ENCODE measurements around the gene PSENEN. TPM values are rescaled to one million over a fixed set of nuclear protein-coding genes. Genes with fewer than 3 reads are reported as not detected.
A peak's percentile ranks its signal among the peaks of the same experiment; 100 is the strongest.

PSENEN gene
- polyA plus RNA-seq, 3 donors: 61.5 to 77.1 (median 68.9) TPM

DNA sequence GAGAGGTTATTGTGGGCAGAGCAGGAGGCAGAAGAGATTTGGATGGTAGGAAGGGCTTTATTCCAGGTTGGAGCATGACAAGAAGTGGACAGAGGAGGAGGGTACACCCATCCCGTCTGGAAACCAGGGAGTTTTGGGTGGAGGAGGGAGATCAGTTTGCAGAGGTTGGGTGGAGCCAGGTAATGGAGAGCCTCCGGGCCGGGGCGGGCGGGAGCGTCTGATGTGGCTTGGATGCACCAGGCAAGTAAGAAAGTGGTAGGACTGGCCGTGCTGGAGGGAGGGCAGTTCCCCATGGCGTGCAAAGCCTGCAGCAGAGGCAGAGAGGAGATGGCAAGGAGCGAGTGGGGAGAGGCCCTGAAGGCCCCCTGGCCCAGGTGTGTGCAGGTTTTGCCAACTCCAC, 14.1 kb upstream of the PSENEN start:
- no peak for DNase-seq

DNA sequence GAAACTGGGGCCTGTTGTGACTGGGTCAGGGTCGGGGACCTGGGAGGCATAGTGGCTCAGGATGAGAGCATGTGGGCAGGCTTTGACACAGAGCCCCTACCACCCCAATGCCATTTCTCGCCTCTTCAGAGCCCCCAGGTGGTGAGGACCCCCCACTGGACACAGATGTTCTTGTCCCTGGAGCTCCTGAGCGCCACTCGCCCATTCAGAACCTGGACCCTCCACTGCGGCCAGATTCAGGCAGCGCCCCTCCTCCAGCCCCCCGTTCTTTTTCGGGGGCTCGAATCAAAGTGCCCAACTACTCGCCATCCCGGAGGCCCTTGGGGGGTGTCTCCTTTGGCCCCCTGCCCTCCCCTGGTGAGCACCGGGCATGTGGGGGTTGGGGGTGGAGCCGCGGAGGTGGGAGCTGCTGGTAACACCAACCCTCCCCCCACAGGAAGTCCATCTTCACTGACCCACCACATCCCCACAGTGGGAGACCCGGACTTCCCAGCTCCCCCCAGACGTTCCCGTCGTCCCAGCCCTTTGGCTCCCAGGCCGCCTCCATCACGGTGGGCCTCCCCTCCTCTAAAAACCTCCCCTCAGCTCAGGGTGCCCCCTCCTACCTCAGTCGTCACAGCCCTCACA, 13.6 kb upstream of the PSENEN start:
- DNase-seq: no peak

DNA sequence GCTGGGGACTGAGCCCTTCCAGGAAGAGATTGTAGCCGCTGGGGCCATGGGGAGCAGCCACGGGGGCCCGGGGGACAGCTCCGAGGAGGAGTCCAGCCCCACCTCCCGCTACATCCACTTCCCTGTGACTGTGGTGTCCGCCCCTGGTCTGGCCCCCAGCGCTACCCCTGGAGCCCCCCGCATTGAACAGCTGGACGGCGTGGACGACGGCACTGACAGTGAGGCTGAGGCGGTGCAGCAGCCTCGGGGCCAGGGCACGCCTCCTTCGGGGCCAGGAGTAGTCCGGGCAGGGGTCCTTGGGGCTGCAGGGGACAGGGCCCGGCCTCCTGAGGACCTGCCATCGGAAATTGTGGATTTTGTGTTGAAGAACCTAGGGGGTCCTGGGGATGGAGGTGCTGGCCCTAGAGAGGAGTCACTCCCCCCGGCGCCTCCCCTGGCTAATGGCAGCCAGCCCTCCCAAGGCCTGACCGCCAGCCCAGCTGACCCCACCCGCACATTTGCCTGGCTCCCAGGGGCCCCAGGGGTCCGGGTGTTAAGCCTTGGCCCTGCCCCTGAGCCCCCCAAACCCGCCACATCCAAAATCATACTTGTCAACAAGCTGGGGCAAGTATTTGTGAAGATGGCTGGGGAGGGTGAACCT, 12.8 kb upstream of the PSENEN start:
- DNase-seq: no peak

DNA sequence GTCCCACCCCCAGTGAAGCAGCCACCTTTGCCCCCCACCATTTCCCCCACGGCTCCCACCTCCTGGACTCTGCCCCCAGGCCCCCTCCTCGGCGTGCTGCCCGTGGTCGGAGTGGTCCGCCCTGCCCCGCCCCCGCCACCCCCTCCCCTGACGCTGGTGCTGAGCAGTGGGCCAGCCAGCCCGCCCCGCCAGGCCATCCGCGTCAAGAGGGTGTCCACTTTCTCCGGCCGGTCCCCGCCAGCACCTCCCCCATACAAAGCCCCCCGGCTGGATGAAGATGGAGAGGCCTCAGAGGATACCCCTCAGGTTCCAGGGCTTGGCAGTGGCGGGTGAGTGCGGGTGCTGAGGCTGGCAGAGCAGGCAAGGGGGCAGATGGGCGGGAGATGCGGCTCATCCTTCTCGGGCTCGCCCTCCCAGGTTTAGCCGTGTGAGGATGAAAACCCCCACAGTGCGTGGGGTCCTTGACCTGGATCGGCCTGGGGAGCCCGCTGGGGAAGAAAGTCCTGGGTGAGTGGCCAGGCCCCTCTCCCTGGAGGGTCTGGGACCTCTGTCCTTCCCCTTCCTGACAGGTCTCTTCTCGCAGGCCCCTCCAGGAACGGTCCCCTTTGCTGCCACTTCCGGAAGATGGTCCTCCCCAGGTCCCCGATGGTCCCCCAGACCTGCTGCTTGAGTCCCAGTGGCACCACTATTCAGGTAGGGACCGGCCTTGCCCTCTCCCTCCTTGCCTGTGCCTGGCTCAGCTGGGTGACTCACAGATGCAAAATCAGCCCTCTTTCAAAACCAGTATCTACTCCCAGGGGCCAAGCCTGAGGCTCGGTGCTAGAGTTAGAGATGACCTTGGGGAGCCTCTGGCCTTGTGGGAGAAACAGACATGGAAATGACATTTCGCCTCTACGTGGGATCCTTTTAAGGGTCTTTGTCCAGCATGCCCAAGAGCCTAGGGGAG, 12.0 kb upstream of the PSENEN start:
- DNase-seq: no peak

DNA sequence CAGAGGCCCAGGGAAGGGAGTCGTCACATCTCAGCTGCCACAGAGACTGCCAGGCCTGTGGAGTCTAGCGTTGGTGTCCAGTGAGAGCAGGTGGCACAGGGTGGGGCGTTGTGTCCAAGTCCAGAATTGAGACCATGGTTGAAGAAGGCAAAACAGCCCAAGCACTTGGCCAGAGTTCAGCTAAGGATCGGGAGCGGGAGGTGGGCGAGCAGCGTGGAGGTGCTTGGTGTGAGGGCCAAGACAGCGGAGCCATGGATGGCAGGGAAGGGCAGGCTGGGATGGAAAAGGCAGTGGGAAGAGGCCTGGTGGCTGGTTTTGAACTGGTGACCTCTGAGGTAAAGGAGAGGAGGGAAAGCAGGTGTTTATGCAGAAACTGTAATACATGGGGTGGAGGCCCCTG, 11.2 kb upstream of the PSENEN start:
- DNase-seq: no peak

DNA sequence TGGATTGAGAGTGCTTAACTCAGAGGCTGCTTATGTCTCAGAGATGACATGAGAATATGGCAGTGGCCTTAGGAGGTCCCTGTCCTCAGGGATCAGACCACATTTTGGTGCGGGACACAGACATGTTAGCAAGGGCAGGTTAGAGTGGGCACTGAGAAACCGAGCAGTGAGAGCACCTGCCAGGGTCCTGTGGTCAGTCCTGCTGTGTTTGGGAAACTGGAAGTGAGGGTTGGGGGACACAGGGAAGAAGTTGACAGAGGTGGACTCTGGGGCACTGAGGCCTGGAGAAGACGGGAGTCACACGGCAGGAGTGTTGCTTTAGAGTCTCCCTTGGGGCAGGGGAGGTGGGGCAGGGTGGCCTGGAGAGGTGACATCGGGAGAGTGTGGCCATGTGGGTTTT, 10.6 kb upstream of the PSENEN start:
- no peak for DNase-seq

DNA sequence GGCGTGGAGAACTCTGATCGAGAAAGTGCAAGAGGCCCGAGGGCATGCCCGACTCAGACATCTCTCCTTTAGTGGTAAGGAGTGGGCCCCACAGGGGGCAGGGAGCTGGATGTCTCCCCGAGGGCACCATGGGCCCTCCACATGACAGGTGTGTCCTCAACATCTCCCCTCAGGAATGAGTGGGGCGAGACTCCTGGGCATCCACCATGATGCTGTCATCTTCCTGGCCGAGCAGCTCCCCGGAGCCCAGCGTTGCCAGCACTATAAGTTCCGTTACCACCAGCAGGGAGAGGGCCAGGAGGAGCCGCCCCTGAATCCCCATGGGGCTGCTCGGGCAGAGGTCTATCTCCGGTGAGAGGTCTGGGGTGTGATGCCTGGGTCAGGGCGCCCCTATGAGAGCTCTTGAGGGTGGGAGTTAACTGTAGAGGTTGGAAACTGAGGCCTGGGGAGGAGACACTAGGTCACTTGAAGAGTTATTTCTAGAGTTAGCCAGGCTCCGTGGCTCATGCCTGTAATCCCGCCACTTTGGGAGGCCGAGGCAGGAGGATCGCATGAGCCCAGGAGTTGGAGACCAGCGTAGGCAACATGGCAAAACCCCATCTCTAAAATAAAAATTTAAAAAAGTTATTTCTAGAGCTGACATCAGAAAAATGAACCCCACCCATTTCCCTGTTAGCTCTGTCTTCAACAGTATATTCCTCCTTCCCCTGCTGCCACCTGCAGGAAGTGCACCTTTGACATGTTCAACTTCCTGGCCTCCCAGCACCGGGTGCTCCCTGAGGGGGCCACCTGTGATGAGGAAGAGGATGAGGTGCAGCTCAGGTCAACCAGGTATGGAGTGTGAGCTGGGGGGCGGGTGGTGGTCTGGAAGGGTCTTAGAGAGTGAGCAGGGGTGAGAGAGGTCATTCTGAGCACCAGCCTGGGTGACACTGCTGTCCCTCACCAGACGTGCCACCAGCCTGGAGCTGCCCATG, 8.3 kb upstream of the PSENEN start:
- DNase-seq: no peak

DNA sequence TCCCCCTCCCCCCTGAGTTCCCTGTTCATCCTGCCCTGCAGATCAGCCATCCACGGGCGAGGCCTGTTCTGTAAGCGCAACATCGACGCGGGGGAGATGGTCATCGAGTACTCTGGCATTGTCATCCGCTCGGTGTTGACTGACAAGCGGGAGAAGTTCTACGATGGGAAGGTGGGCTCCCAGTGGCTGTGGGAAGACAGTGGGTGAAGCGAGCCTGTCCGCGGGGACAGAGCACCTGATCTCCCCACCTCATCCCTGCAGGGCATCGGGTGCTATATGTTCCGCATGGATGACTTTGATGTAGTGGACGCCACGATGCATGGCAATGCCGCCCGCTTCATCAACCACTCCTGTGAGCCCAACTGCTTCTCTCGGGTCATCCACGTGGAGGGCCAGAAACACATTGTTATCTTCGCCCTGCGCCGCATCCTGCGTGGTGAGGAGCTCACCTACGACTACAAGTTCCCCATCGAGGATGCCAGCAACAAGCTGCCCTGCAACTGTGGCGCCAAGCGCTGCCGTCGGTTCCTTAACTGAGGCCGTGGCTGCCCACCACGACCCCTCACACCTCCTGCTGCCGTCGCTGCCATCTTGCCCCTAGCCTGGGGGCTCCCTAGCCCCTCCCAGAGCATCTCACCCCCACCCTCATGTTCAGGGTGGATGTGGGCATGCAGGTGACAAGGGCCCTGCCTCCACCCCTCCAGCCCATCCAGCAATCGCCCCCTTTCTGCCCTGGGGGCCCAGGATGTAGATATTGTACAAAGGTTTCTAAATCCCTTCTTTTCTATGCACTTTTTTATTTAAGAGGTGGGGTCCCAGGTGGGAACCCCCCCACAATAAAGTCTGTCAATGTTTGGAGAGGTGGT, 7.2 kb upstream of the PSENEN start:
- no peak for DNase-seq

DNA sequence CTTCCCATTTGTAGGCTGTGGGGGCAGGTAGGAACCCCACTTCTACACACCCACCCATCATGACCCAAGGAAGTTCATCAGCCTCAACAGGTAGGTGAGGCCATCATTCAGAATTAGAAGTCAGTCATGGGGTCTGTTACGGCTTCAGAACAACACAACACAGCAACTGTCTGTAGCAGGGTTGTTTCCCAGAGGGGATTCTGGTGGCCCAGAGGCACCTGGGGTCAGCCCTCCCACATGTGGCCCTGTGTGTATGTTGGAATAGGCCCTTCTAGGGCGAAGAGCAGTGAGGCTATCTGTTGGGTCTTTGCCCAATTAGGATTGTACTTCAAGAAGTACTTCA, 6.6 kb upstream of the PSENEN start:
- no peak for DNase-seq

DNA sequence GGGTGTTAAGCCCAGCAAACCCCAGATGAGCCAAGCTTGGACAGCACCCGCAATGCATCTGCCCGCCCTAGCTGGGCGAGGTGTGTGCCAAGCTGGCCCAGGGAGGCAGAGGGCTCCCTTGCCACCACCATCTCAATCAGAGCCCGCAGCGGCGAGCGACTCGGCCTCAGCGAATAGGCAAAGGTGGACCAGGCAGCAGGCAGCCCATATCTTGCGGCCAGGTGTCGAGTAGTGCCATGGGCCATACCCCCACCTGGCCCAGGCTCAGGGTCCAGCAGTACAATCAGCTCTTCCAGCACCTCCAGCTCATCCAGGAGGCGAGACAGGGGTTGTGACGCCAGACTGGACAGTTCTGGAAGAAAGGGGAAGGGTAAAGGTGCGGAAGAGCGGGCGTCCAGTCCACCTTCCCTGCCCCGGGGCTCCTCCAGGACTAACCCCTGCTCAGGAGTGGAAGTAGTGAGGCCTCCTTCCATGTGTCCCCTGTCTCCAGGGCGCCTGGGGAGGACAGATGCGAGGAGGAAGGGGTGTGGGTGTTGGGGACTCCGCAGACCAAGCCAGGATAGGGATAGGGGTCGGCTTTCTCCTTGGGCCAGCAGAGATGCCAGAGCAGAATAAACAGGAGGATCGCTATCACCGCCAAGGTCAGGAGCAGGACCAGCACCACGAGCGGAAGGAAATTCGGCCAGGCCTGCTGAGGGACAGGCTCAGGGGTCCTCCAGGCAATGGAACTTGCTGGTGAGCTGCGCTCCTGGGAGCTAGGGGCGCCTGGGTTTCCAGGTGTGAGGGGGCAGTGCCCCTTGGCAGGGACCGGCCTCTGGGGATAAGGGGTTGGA, 6.0 kb upstream of the PSENEN start:
- DNase-seq: no peak

DNA sequence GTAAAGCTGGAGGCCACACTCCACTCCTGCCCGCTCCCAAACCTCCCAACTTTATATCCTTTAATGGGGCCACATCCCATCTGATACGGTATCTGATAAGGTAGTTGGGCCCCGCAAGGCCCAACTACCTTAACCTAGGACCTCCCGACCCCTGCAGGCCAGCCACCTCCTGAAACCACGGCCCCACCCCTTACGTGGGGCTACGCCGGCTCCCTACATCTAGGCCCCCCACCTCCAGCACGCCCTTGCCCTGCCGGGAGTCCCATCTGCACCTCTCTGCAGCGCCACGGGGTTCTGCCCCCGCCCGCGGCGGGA, 5.4 kb upstream of the PSENEN start:
- DNase-seq: no peak

DNA sequence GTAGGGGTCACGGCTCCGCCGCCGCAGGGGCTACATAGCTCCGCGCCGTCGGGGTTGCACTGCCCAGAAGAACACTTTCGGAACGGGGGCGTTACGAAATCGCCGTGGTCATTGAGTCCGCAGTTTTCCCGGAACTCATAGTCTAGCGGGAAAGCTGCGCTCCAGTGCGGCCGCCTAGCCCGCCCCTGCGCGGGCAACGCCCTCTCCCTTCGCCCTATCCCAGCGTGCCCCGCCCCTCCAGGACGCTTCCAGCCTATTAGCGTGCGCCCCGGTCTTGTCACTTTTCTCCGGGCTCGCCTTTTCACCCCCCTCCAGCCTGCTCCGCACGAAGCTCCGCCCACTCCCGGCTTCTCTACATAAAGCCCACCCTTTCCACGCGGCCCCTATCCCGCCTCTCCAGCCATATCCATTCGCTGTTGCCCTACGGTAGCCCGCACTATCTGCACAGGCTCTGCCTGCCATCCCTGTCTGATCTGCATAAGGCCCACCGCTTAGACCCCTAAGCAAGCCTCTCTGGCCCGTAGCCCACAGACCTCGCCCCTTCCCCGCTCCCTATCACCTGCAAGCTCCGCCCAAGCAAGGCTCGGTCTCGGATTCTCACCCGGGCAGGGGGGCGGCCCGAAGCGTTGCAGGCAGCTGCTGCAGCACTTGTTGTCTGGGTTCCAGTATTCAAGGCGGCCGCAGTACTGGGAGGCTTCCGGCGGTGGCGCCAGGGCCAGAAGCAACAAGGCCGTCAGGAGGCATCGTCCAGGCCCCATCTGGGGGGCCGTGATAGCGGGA, 4.8 kb upstream of the PSENEN start:
- peak; percentile 98 for DNase-seq

DNA sequence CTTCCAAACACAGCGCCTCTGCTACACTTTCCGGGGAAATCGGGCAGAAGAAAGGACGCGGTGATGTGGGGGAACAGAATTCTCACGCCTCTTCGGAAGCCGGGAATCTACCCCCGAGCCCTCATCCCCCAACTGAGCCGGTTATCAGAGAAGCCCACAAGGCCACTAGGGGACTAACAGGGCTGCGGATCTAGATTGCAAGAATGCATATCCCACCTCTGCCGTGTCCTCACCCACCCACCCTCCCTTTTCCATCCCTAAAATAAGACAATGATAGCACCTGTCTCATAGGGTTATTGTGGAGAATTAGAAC, 4.3 kb upstream of the PSENEN start:
- no peak for DNase-seq

DNA sequence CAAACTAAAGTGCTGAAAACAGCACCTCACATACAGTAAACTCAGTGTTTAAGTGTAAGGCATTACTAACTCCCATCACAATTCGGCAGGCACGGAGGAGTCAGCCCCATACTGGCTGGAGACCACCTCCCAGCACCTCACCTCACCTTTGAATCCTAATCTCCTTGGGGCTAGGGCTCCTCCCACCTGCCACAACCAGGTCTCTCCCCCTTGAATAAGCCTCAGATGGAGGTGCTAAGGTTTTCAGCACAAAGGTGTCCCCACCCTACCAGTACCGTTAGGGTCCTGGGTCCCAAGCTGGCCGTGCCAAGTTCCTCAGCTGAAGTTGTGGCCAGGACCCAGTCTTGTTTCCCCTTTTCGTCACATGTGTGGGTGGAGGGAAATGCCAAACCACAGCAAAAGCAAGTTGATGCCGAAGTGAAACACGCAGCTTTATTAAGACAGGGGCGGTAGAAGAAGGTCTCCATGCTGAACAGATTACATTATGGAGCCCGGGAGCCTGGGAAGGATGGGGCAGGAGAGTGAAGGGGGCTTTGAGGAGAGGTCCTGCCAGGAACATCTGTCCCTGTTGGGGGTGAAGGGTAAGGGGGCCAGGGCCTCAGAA, 3.2 kb upstream of the PSENEN start, which contains the start of gene IGFLR1:
Gene IGFLR1 (minus strand): TSS at position 332 of the 604 bp plus-strand sequence. CDS start 1,272 bp downstream, outside the sequence.
- DNase-seq: no peak

DNA sequence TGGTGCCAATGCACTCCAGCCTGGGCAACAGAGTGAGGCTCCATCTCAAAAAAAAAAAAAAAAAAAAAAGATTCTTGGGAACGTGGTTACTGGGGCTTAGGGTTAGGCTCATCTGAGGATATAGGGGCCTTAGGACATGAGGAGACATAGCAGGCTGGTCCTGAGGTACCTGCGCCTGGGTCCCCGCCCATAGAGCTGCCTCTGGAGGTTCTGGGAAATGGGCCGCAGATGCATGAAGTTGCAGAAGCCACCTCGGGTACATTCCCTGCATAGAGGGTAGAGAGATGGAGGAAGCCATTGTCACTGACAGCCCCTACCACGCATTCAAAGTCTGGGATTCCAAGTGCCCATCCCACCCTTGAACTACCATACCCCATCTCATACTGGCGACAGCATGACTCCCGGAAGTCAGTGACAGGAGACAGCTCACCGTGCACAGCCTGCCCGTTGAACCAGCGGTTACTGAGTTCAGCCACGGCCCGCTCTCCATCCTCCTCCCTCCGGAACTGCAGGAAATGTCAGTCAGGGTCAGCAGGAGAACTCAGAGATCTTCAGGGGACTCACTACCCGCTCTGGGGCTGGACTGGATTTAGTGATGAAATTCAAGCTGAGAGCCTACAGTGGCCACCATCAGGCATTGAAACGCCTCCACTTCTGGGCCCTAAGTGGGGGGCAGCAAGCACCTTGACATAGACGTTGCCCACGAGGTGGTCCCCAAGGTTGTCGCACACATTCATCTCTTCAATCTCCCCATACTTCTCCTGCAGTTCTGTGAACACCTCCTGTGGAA, 1.6 kb upstream of the PSENEN start:
- no peak for DNase-seq

DNA sequence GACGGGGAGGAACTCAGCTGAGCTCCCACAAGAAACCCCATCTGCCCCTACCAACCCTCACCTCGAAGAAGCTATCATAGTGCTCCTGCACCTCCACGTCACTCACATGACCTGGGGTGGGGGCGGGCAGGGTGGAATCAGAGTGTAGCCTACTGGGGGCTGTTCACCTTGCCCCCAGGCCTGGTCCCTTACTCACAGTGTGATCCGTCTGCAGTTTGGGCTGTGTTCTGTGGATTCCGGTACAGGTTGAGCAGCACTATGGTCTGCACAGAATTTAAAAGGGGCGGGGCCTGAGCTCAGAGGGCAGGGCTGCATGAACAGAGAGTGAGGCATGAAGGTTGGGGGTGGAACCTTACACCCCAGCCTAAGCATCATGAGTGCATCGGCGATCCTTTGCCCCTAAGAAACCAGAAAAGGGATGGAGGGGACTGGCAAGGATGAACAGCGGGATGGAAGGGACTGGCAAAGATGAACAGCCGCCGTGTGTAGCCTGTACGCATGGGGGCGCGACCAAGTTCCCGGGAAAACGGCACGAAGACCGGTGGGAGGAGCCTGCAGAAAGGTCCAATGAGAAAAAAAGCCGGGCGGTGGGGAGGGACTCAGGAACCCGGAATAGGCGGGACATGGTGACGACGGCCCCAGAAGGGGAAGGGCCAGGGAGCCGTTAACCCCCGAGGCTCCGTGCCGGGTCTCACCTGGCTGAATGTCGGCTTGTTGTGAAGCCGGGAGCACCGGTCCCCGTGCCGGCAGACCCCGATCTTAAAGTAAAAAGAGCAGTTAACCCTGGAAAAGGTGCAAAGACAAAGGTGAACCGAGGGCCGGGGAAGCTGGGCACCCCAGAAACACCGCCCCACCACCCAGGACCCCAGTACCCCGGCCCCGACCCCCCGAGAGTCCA, 772 bp upstream of the PSENEN start:
- peak; percentile 97 for DNase-seq

DNA sequence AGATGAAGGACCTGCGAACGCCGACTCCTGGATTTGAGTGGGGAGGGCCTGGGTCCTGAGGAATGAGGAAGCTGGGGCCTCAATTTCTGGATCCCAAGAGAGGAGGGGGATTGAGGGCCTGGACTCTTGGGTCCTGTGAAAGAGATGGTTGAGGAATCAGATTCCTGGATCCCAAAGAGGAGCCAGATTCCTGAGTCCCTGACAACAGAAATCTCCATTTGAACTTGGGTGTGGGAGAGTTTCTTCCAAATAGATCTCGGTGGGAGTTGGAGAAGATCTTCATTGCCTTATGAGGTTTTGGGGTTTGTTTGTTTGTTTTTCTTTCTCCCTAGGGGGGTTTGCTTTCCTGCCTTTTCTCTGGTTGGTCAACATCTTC, 624 bp downstream of the PSENEN start:
- DNase-seq: no peak
